ENCODE data around the gene WARS2.

The WARS2 gene

GRCh38 chr1:119011116-119011515 lies 129.3 kb downstream of the WARS2 start:
- DNase-seq (ENCODE audit: extremely low spot score): no peak
- CTCF ChIA-PET: interaction anchor here (1.1 kb wide), 1 partner anchor 869 kb away, joined by 3 read pairs; no protein-coding TSS in a partner anchor
- POLR2A ChIA-PET: no interaction called here
- TF ChIP-seq CTCF (IDR thresholded peaks at IDR 0.05; ENCODE audit: control extremely low read depth, extremely low read depth, low read depth, missing control alignments): no peak

GRCh38 chr1:119010201-119010600 lies 130.3 kb downstream of the WARS2 start:
- ChIA-PET CTCF (interaction anchor here (1.5 kb wide), 2 partner anchors 56 to 706 kb away, joined by 3 read pairs; no protein-coding TSS in a partner anchor), POLR2A (no interaction called here)
- TF ChIP-seq CTCF (IDR thresholded peaks at IDR 0.05; ENCODE audit: control extremely low read depth, extremely low read depth, low read depth, missing control alignments): no peak

GRCh38 chr1:119009312-119009655 lies 131.2 kb downstream of the WARS2 start:
- DNase-seq (ENCODE audit: extremely low spot score): no peak
- ChIA-PET CTCF (interaction anchor here (0.6 to 2.3 kb wide), 26 partner anchors 9 to 989 kb away, joined by 3 to 27 read pairs (median 4); no protein-coding TSS in a partner anchor), POLR2A (no interaction called here)
- no peak for TF ChIP-seq CTCF (IDR thresholded peaks at IDR 0.05; ENCODE audit: control extremely low read depth, extremely low read depth, low read depth, missing control alignments)

More at GRCh38 chr1:119010201-119010600, 130.3 kb downstream of the WARS2 start:
- no peak for DNase-seq (ENCODE audit: extremely low spot score)

- ChIA-PET CTCF (interaction anchor here (0.6 to 2.3 kb wide), 33 partner anchors 9 to 989 kb away, joined by 3 to 27 read pairs (median 4); no protein-coding TSS in a partner anchor), POLR2A (no interaction called here)
- peak; percentile 52 for TF ChIP-seq CTCF (IDR thresholded peaks at IDR 0.05; ENCODE audit: control extremely low read depth, extremely low read depth, low read depth, missing control alignments)
- peak; percentile 67 for DNase-seq (ENCODE audit: extremely low spot score)
Measured at GRCh38 chr1:119008483-119009311, 131.8 kb downstream of the WARS2 start.

- peak; percentile 27 for DNase-seq (ENCODE audit: extremely low spot score)
- ChIA-PET CTCF (interaction anchor here (0.6 to 2.3 kb wide), 26 partner anchors 8 to 931 kb away, joined by 3 to 27 read pairs (median 4); no protein-coding TSS in a partner anchor), POLR2A (no interaction called here)
- peak; percentile 3 for TF ChIP-seq CTCF (IDR thresholded peaks at IDR 0.05; ENCODE audit: control extremely low read depth, extremely low read depth, low read depth, missing control alignments)
Measured at GRCh38 chr1:119007670-119008482, 132.6 kb downstream of the WARS2 start.

- TF ChIP-seq CTCF (IDR thresholded peaks at IDR 0.05; ENCODE audit: control extremely low read depth, extremely low read depth, low read depth, missing control alignments): no peak
- POLR2A ChIA-PET: no interaction called here
- DNase-seq (ENCODE audit: extremely low spot score): no peak
- CTCF ChIA-PET: interaction anchor here (1.8 to 2.2 kb wide), 2 partner anchors 11 to 269 kb away, joined by 6 to 27 read pairs; no protein-coding TSS in a partner anchor
Measured at GRCh38 chr1:119007339-119007669, 133.1 kb downstream of the WARS2 start.

All from GM10248 (cell line).